Loucy (cell line): Measurements from ENCODE around the gene PHACTR3.

Source experiments
- H2AFZ ChIP-seq: fragments of 200-600 bp; sonication (generic); 2 replicates; pipeline ENCODE4 v1.6.0; 2016; ENCODE audit warnings: antibody characterized with exemption, mild to moderate bottlenecking, low read length, moderate library complexity
- H3F3A ChIP-seq: fragments of 200-600 bp; 2 replicates; pipeline ENCODE4 v1.6.0; 2016; ENCODE audit warnings: antibody characterized with exemption, low read depth, mild to moderate bottlenecking
- H3K27me3 ChIP-seq: fragments of 200-600 bp; sonication (generic); 2 replicates; pipeline ENCODE4 v1.6.1; 2014; ENCODE audit warnings: low read length, mild to moderate bottlenecking; ENCODE audit not compliant: insufficient read depth, poor library complexity, severe bottlenecking
- H3K36me3 ChIP-seq: fragments of 200-600 bp; sonication (generic); 2 replicates; pipeline ENCODE4 v1.6.1; 2016; ENCODE audit warnings: low read length; ENCODE audit not compliant: insufficient read depth
- H3K4me1 ChIP-seq: fragments of 200-600 bp; sonication (generic); 2 replicates; pipeline ENCODE4 v1.5.1; 2014; ENCODE audit warnings: low read length, mild to moderate bottlenecking; ENCODE audit not compliant: insufficient read depth, poor library complexity, severe bottlenecking
- H3K4me2 ChIP-seq: fragments of 200-600 bp; sonication (generic); 2 replicates; pipeline ENCODE4 v1.6.0; 2014; ENCODE audit warnings: antibody characterized with exemption, low read length, low read depth, mild to moderate bottlenecking; ENCODE audit not compliant: poor library complexity, severe bottlenecking
- H3K4me3 ChIP-seq: fragments of 200-600 bp; sonication (generic); 2 replicates; pipeline ENCODE4 v1.5.1; 2014; ENCODE audit warnings: low read length, mild to moderate bottlenecking, mixed read lengths; ENCODE audit not compliant: poor library complexity, severe bottlenecking
- H3K79me2 ChIP-seq: fragments of 200-600 bp; sonication (generic); 2 replicates; pipeline ENCODE4 v1.6.1; 2014; ENCODE audit warnings: low read length; ENCODE audit not compliant: insufficient read depth
- H3K9ac ChIP-seq: fragments of 200-600 bp; sonication (generic); 2 replicates; pipeline ENCODE4 v1.6.0; 2014; ENCODE audit warnings: mild to moderate bottlenecking, low read depth, low read length, moderate library complexity; ENCODE audit not compliant: poor library complexity, severe bottlenecking
- H3K9me2 ChIP-seq: fragments of 200-600 bp; sonication (generic); replicated peaks from 2 replicates; pipeline ENCODE4 v1.6.1; 2016; ENCODE audit warnings: low read depth, low read length, mixed read lengths
- H3K9me3 ChIP-seq: fragments of 200-600 bp; sonication (generic); 2 replicates; pipeline ENCODE4 v1.6.1; 2014; ENCODE audit warnings: mild to moderate bottlenecking, antibody characterized with exemption, low read length, low read depth; ENCODE audit not compliant: insufficient read depth
- H4K20me1 ChIP-seq: fragments of 200-600 bp; sonication (generic); 2 replicates; pipeline ENCODE4 v1.6.0; 2014; ENCODE audit warnings: antibody characterized with exemption, low read length, mild to moderate bottlenecking; ENCODE audit not compliant: insufficient read depth, poor library complexity, severe bottlenecking
- CTCF ChIP-seq: fragments of 200-600 bp; sonication (generic); conservative IDR thresholded peaks from 2 replicates; pipeline ENCODE4 v1.5.1; 2014; ENCODE audit warnings: mild to moderate bottlenecking, antibody characterized with exemption, low read length
- EZH2phosphoT487 ChIP-seq: fragments of 200-600 bp; IDR thresholded peaks from 2 replicates; pipeline ENCODE4 v1.6.1; 2018; ENCODE audit warnings: antibody characterized with exemption, mild to moderate bottlenecking, moderate library complexity, borderline replicate concordance

Gene PHACTR3

GRCh38 chr20:59693587-59693986 is 89.2 kb downstream of the PHACTR3 start:
- TF ChIP-seq CTCF (no peak), EZH2phosphoT487 (no peak)
- H3K9me2 ChIP-seq, result no peaks in the 10 kb centered on the region
- H3K4me1 ChIP-seq, result no peaks in the 10 kb centered on the region
- H3K27me3 ChIP-seq, result no peaks in the 10 kb centered on the region
- H4K20me1 ChIP-seq, result peaks cover 8% of the 10 kb centered on the region
- H3K9ac ChIP-seq, result no peak overlapping the region
- H3K9me3 ChIP-seq, result no peaks in the 10 kb centered on the region
- H3K79me2 ChIP-seq, result peaks cover 74% of the 10 kb centered on the region
- no peak overlapping the region for H3K4me3 ChIP-seq
- no peaks in the 10 kb centered on the region for H3K36me3 ChIP-seq
- H2AFZ ChIP-seq, result no peak overlapping the region
- no peaks in the 10 kb centered on the region for H3F3A ChIP-seq
- no peak overlapping the region for H3K4me2 ChIP-seq

GRCh38 chr20:59696476-59696875 is 92.1 kb downstream of the PHACTR3 start:
- TF ChIP-seq CTCF, result no peak
- no peak for TF ChIP-seq EZH2phosphoT487
- H4K20me1 ChIP-seq, result peaks cover 10% of the 10 kb centered on the region
- no peaks in the 10 kb centered on the region for H3K36me3 ChIP-seq
- no peaks in the 10 kb centered on the region for H3K9me3 ChIP-seq
- H3K4me1 ChIP-seq, result no peaks in the 10 kb centered on the region
- H3F3A ChIP-seq, result no peaks in the 10 kb centered on the region
- H2AFZ ChIP-seq, result no peak overlapping the region
- peaks cover 56% of the 10 kb centered on the region for H3K79me2 ChIP-seq
- no peak overlapping the region for H3K9ac ChIP-seq
- no peak overlapping the region for H3K4me3 ChIP-seq
- H3K27me3 ChIP-seq, result no peaks in the 10 kb centered on the region
- no peaks in the 10 kb centered on the region for H3K9me2 ChIP-seq
- H3K4me2 ChIP-seq, result no peak overlapping the region

- H3F3A ChIP-seq, result no peaks in the 10 kb centered on the region
- no peaks in the 10 kb centered on the region for H3K27me3 ChIP-seq
- no peak overlapping the region for H3K9ac ChIP-seq
- no peak overlapping the region for H2AFZ ChIP-seq
- no peak overlapping the region for H3K4me3 ChIP-seq
- TF ChIP-seq EZH2phosphoT487, result no peak
- no peak for TF ChIP-seq CTCF
- H4K20me1 ChIP-seq, result peaks cover 11% of the 10 kb centered on the region
- no peak overlapping the region for H3K4me2 ChIP-seq
- H3K9me3 ChIP-seq, result no peaks in the 10 kb centered on the region
- peaks cover 58% of the 10 kb centered on the region for H3K79me2 ChIP-seq
- no peaks in the 10 kb centered on the region for H3K4me1 ChIP-seq
- H3K9me2 ChIP-seq, result no peaks in the 10 kb centered on the region
- no peaks in the 10 kb centered on the region for H3K36me3 ChIP-seq
Measured at GRCh38 chr20:59697068-59697467, 92.7 kb downstream of the PHACTR3 start.
